ENCODE results near the gene ITPR1. TPM values are rescaled to one million over a fixed set of nuclear protein-coding genes. Genes with fewer than 3 reads are reported as not detected.

The ITPR1 gene
- total and polyA plus RNA-seq, 2 of the 4 experiments (the other 2 are of a cell fraction): 1.8 to 5.7 TPM

GRCh38 chr3:4807381-4808280 lies 314.5 kb downstream of the ITPR1 start:
- no peaks in the 10 kb centered on the region; the same call in 1 of the 2 replicates for H3K9me1 ChIP-seq (ENCODE audit: insufficient read depth, low read length)

More at GRCh38 chr3:4807381-4808280, 314.5 kb downstream of the ITPR1 start:
- Histone ChIP-seq H2AK5ac (ENCODE audit: low read depth, low read length) (no peak overlapping the region), H3K23ac (ENCODE audit: low read depth, low read length) (no peak overlapping the region), H3K9me3 (ENCODE audit: control insufficient read depth, insufficient read depth, low read length) (no peaks in the 10 kb centered on the region), H3K18ac (ENCODE audit: low read depth, low read length) (no peak overlapping the region), H3K4ac (ENCODE audit: low read depth, low read length) (no peak overlapping the region), H3K4me3 (ENCODE audit: insufficient read depth, low read depth, low read length) (no peak overlapping the region), H3K27ac (ENCODE audit: insufficient read depth, low read length) (no peak overlapping the region), H3K36me3 (ENCODE audit: control insufficient read depth, insufficient read depth, low read length) (no peaks in the 10 kb centered on the region), H2BK20ac (ENCODE audit: low read depth, low read length) (no peak overlapping the region), H3K4me1 (ENCODE audit: control insufficient read depth, insufficient read depth, low read length) (no peaks in the 10 kb centered on the region), H3K79me1 (ENCODE audit: low read depth in 1 of 2, low read length in 2 of 2) (no peaks in the 10 kb centered on the region), H2BK15ac (ENCODE audit: low read depth, low read length) (no peak overlapping the region), H4K8ac (ENCODE audit: low read depth in 2 of 2, low read length in 2 of 2) (no peak overlapping the region), H2BK5ac (ENCODE audit: low read depth, low read length, poor library complexity, severe bottlenecking) (no peak overlapping the region), H2BK120ac (ENCODE audit: low read depth, low read length) (no peak overlapping the region), H4K20me1 (ENCODE audit: insufficient read depth, low read length) (no peaks in the 10 kb centered on the region), H3K27me3 (ENCODE audit: control insufficient read depth, insufficient read depth, low read length) (peaks cover 4% of the 10 kb centered on the region), H3K9ac (ENCODE audit: low read depth, low read length) (no peak overlapping the region), H4K91ac (ENCODE audit: insufficient read depth, low read depth, low read length) (no peak overlapping the region), H3K14ac (replicated peaks; ENCODE audit: low read depth, low read length) (no peak overlapping the region), H3K4me2 (ENCODE audit: low read depth, low read length) (no peak overlapping the region), H2AK9ac (replicated peaks; ENCODE audit: low read depth, low read length, poor library complexity) (no peak overlapping the region), H3K56ac (ENCODE audit: extremely low read depth, insufficient read depth, low read length) (no peak overlapping the region), H2AFZ (replicated peaks; ENCODE audit: low read length, poor library complexity) (no peak overlapping the region), H4K5ac (ENCODE audit: low read depth, low read length) (no peak overlapping the region)
- intact Hi-C loops (cut with micrococcal nuclease) (no loop called here), dilution Hi-C loops (cut with HindIII; ENCODE audit: low sequenced_read_pairs, unreplicated experiment) (no loop called here), in situ Hi-C loops (cut with MboI; ENCODE audit: low sequenced_read_pairs) (no loop called here)
- no TSS peak for BruUV-seq (replicated peaks)
- CTCF ChIA-PET: no interaction called here
- POLR2A ChIA-PET (ENCODE audit: unreplicated experiment): no interaction called here
- TF ChIP-seq RCOR1 (IDR thresholded peaks at IDR 0.05; ENCODE audit: insufficient replicate concordance, low read length): no peak
- TF ChIP-seq CHD1 (IDR thresholded peaks at IDR 0.05; ENCODE audit: low read depth, low read length): no peak
- no peak for TF ChIP-seq RAD21 (IDR thresholded peaks at IDR 0.05; ENCODE audit: low read length)
- TF ChIP-seq ELK1 (IDR thresholded peaks at IDR 0.05; ENCODE audit: borderline replicate concordance, low read depth, low read length): no peak
- DNase-seq: no peak
- 93% methylated on average over 2 of the region's 13 CpGs; no CpG with 5 or more reads in 1 of the 2 experiments for WGBS, 2 experiments (ENCODE audit: extremely low coverage in 2 of 2, insufficient read length in 1 of 2)
- ATAC-seq (ENCODE audit: low read depth): no peak
